Neural cell (in vitro differentiated cells): Measurements from ENCODE around the gene NDOR1. TPM values are rescaled to one million over a fixed set of nuclear protein-coding genes. Genes with fewer than 3 reads are reported as not detected.
"Not testable (repeated sequence)": the region's sequence is repeated elsewhere in the genome, so short reads cannot be mapped to it uniquely, and the experiment has no call there.

ENCODE experiments used
- H2AFZ ChIP-seq: fragments of 200-600, 300-800 bp; sonication (generic), shearing (Covaris generic); 2 replicates; pipeline ENCODE4 v1.6.0; 2014; ENCODE audit warnings: low read depth, mild to moderate bottlenecking, antibody characterized with exemption, low read length, moderate library complexity
- H3F3A ChIP-seq: fragments of 200-600 bp; shearing (Covaris generic); 2 replicates; pipeline ENCODE4 v1.6.1; 2016; ENCODE audit warnings: mild to moderate bottlenecking, moderate library complexity, mixed read lengths, antibody characterized with exemption, low read length; ENCODE audit not compliant: insufficient read depth, poor library complexity, severe bottlenecking
- H3K27ac ChIP-seq: fragments of 200-600, 300-800 bp; sonication (generic), shearing (Covaris generic); 2 replicates; pipeline ENCODE4 v1.5.1; 2014; ENCODE audit warnings: mild to moderate bottlenecking, low read length, moderate library complexity
- H3K27me3 ChIP-seq: fragments of 300-800, 200-600 bp; sonication (generic), shearing (Covaris generic); 2 replicates; pipeline ENCODE4 v1.6.0; 2014; ENCODE audit warnings: mild to moderate bottlenecking, low read depth, low read length, moderate library complexity; ENCODE audit not compliant: insufficient read depth
- H3K36me3 ChIP-seq: fragments of 300-800, 200-600 bp; sonication (generic), shearing (Covaris generic); 2 replicates; pipeline ENCODE4 v1.5.1; 2014; ENCODE audit warnings: mild to moderate bottlenecking, antibody characterized with exemption, low read length, moderate library complexity; ENCODE audit not compliant: insufficient read depth
- H3K4me2 ChIP-seq: fragments of 300-800, 200-600 bp; sonication (generic), shearing (Covaris generic); 2 replicates; pipeline ENCODE4 v1.6.0; 2014; ENCODE audit warnings: mild to moderate bottlenecking, low read length
- H3K4me3 ChIP-seq: fragments of 300-800, 200-600 bp; sonication (generic), shearing (Covaris generic); 2 replicates; pipeline ENCODE4 v1.5.1; 2014; ENCODE audit warnings: mild to moderate bottlenecking, low read length, moderate library complexity
- H3K79me2 ChIP-seq: fragments of 200-600 bp; shearing (Covaris generic); replicated peaks from 2 replicates; pipeline ENCODE4 v1.6.0; 2014; ENCODE audit warnings: mild to moderate bottlenecking, low read length, moderate library complexity; ENCODE audit not compliant: insufficient read depth
- H3K9ac ChIP-seq: fragments of 300-800, 200-600 bp; sonication (generic), shearing (Covaris generic); 2 replicates; pipeline ENCODE4 v1.6.1; 2016; ENCODE audit warnings: mild to moderate bottlenecking, low read length, mixed read lengths
- H3K9me2 ChIP-seq: fragments of 200-600 bp; shearing (Covaris generic); 2 replicates; pipeline ENCODE4 v1.6.1; 2016; ENCODE audit warnings: mild to moderate bottlenecking, low read length, mixed read lengths; ENCODE audit not compliant: insufficient read depth
- H3K9me3 ChIP-seq: fragments of 200-600, 300-800 bp; sonication (generic), shearing (Covaris generic); 2 replicates; pipeline ENCODE4 v1.6.1; 2016; ENCODE audit warnings: mild to moderate bottlenecking, mixed run types, low read length, moderate library complexity, mixed read lengths
- H4K20me1 ChIP-seq: fragments of 200-600 bp; shearing (Covaris generic); 2 replicates; pipeline ENCODE4 v1.6.1; 2016; ENCODE audit warnings: mild to moderate bottlenecking, mixed run types; ENCODE audit not compliant: insufficient read depth
- EP300 ChIP-seq: fragments of 450-650 bp; conservative IDR thresholded peaks from 2 replicates; pipeline ENCODE4 v1.6.1; 2014; ENCODE audit warnings: antibody characterized with exemption, mild to moderate bottlenecking, moderate library complexity; ENCODE audit not compliant: poor library complexity, severe bottlenecking
- MXI1 ChIP-seq: fragments of 450-650 bp; conservative IDR thresholded peaks from 2 replicates; pipeline ENCODE4 v1.6.1; 2014; ENCODE audit warnings: antibody characterized with exemption, mild to moderate bottlenecking; ENCODE audit not compliant: poor library complexity, severe bottlenecking
- POLR2AphosphoS5 ChIP-seq: IDR thresholded peaks from 2 replicates; pipeline ENCODE4 v1.6.1; 2012
- SMC3 ChIP-seq: fragments of 450-650 bp; conservative IDR thresholded peaks from 2 replicates; pipeline ENCODE4 v1.6.1; 2014; ENCODE audit warnings: antibody characterized with exemption, mild to moderate bottlenecking, moderate library complexity; ENCODE audit not compliant: poor library complexity
- TAF1 ChIP-seq: IDR thresholded peaks from 2 replicates; pipeline ENCODE4 v1.6.1; 2012; ENCODE audit warnings: low read depth
- polyA plus RNA-seq: library from polyadenylated mRNA; depleted of rRNA; stranded (reverse); fragments of >200 nt; gene quantifications from 2 replicates; pipeline ENCODE4 v1.2.3, GENCODE V29; 2014

The NDOR1 gene
- polyA plus RNA-seq, 1 donor from 2014 or later = 18.2 TPM

GRCh38 chr9:137242269-137243203, 37.0 kb downstream of the NDOR1 start:
- no peaks in the 10 kb centered on the region for H3F3A ChIP-seq
- H3K9ac ChIP-seq = peak overlapping the region; percentile 66
- no peaks in the 10 kb centered on the region for H3K27me3 ChIP-seq
- H3K9me2 ChIP-seq = no peaks in the 10 kb centered on the region
- no peaks in the 10 kb centered on the region for H3K9me3 ChIP-seq
- H3K27ac ChIP-seq = no peak overlapping the region
- peaks cover 14% of the 10 kb centered on the region for H3K79me2 ChIP-seq
- H3K4me2 ChIP-seq = peak overlapping the region; percentile 78
- H2AFZ ChIP-seq = no peak overlapping the region
- H4K20me1 ChIP-seq = no peaks in the 10 kb centered on the region
- no peak for TF ChIP-seq EP300
- peak overlapping the region; percentile 92 for H3K4me3 ChIP-seq
- H3K36me3 ChIP-seq = no peaks in the 10 kb centered on the region

GRCh38 chr9:137243266-137243625, 37.7 kb downstream of the NDOR1 start:
- H3K9me2 ChIP-seq, H3K9me3 ChIP-seq, H3K9ac ChIP-seq, H3K27ac ChIP-seq, H3K36me3 ChIP-seq, H3K4me3 ChIP-seq, H3K4me2 ChIP-seq, H4K20me1 ChIP-seq, H3K27me3 ChIP-seq, H3F3A ChIP-seq, H2AFZ ChIP-seq: not testable (repeated sequence)
- peaks cover 14% of the 10 kb centered on the region for H3K79me2 ChIP-seq

- H3K27ac ChIP-seq = no peak overlapping the region
- no peak overlapping the region for H3K9ac ChIP-seq
- no peaks in the 10 kb centered on the region for H3K9me2 ChIP-seq
- peaks cover 14% of the 10 kb centered on the region for H3K79me2 ChIP-seq
- no peaks in the 10 kb centered on the region for H3K36me3 ChIP-seq
- no peak overlapping the region for H2AFZ ChIP-seq
- no peak overlapping the region for H3K4me2 ChIP-seq
- no peaks in the 10 kb centered on the region for H3K27me3 ChIP-seq
- H3F3A ChIP-seq = no peaks in the 10 kb centered on the region
- H4K20me1 ChIP-seq = no peaks in the 10 kb centered on the region
- TF ChIP-seq TAF1 = no peak
- no peak for TF ChIP-seq SMC3
- no peak for TF ChIP-seq MXI1
- TF ChIP-seq EP300 = no peak
- TF ChIP-seq POLR2AphosphoS5 = no peak
- H3K4me3 ChIP-seq = no peak overlapping the region
- no peaks in the 10 kb centered on the region for H3K9me3 ChIP-seq
These were observed 38.4 kb downstream of the NDOR1 start for GRCh38 chr9:137243626-137244485.
